NCI-H2227 treated with DMSO at 0.1 percent for 48 hours (cell line): ENCODE results near the gene CBLL2.
"Not testable (repeated sequence)": the region's sequence is repeated elsewhere in the genome, so short reads cannot be mapped to it uniquely, and the experiment has no call there.

ENCODE experiments used
- DNase-seq: peaks from one replicate; lab custom pipeline; 2025; lab: John Stamatoyannopoulos, UW

CBLL2 gene, protein sequence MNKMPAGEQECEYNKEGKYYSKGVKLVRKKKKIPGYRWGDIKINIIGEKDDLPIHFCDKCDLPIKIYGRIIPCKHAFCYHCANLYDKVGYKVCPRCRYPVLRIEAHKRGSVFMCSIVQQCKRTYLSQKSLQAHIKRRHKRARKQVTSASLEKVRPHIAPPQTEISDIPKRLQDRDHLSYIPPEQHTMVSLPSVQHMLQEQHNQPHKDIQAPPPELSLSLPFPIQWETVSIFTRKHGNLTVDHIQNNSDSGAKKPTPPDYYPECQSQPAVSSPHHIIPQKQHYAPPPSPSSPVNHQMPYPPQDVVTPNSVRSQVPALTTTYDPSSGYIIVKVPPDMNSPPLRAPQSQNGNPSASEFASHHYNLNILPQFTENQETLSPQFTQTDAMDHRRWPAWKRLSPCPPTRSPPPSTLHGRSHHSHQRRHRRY

DNA sequence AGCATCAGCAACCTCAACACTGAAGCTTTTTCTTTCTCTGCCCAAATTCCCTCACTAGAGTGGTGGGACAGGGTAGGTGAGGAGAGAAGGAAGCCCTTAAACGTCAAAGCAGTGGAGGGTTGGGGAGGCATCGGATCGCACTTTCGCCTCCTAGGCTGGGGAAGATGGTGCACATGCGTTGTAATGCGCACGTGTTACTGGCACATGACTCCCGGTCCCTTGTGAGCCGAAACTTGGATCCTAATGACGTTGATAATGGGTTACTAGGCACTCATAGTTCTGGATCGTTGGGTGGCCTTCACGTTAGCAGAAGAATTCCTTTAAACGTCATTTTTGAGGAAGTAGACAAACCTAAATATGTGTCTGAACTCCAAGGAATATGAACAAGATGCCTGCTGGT lies at the start of gene CBLL2:
CBLL2 (plus strand) TSS at position 301 of the 400 bp plus-strand sequence; CDS start at position 380, 79 bp downstream.
- no peak for DNase-seq

DNA sequence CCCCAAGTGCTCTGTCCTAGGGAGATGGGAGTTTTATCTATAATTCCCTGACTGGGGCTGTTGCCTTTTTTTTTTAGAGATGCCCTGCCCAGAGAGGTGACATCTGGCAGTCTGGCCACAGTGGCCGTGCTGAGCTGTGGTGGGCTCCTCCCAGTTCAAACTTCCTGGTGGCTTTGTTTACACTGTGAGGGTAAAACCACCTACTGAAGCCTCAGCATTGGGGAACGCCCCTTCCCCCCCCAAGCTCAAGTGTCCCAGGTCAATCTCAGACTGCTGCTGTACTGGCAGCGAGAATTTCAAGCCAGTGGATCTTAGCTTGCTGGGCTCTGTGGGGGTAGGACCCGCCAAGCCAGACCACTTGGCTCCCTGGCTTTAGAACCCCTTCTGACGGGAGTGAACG lies 38.3 kb upstream of the CBLL2 start:
- no peak for DNase-seq

DNA sequence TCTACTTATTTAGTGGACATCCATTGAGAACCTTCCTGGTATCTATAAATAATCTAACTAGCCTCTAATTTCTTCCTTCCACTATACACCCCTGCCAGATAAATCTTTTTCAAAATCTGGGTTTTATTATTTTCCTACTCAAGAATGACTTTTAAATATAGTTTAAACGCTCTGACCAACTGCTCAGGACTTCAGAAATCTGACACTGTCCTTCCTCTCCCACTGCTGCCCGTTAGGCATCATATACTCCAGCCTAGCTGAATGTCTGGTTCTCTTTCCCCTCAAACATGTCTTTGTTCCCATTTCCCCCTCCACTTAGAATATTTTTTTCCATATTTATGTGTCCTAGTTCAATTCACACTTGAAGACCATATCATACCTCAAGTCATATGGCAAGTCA lies 35.2 kb upstream of the CBLL2 start:
- no peak for DNase-seq

DNA sequence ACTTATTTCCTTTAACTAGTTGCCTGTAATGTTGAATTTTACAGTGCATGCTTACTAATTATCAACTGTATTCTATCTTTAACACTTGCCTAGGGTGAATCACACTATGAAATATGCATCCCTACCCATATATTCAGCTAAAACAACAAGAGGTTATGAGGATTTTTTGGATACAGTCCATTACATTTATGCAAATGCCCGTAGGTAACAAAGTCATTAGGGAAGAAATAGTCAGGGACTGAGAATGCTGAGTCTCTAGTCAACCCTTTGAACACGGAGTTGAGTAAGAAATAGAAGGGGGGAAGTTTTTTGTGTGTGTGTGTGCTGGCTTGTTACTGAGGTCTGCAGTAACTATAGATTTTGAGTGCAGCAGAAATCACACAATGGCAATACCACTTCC lies 26.1 kb upstream of the CBLL2 start:
- DNase-seq, result no peak

DNA sequence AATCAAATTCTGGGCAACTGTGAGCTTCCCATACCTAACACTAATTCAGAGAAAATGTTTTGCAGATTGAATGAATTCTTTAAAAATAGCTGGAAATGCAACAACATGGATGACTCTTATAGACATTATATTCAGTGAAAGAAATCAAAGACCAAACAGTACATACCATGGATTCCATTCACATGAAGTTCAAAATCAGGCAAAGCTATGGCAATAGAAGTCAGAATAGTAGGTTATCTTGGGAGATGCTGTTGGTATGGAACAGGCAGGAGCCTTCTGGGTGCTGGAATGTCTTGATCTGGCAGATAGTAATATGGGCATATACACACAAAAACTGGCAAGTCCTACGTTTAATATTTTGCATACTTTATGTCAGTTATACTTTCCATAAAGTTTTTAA lies 25.5 kb upstream of the CBLL2 start:
- DNase-seq, result no peak

DNA sequence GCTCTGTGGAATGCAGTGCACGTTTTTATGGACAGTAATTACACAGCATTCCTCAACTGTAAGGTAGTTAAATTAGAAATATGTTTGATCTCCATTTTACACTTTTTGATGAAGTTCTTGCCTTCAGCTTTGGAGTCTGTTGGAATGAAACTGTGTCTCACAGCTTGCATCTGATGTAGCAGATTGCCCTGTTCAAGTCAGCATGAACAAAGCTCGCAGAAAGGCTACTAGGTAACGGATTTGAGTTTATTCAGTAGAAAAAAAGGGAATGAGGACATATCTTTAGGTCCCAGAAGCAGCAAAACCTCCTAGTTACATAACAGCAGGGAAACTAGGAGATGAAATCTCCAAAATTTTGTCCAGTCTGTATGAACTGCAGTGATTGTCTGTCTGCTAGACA lies 24.3 kb upstream of the CBLL2 start:
- no peak for DNase-seq

DNA sequence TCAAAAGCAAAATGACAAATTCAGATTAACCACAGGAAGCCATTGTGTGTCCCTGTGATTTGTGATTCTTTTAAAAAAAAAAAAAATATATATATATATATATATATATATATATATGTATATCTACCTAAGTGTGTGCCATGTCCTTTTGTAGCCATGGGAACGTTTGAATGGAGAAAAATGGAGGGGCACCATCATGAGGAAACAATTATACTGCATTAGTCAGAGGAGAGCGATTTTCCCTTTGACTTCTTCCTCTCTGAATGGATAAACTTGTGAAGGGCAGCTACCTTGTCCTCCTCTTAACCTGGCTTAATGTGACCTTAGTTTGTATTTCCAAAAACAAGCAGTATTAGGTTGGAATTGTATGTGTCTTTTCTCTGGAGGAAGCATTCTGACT lies 23.3 kb upstream of the CBLL2 start:
- DNase-seq, result peak; percentile 2

DNA sequence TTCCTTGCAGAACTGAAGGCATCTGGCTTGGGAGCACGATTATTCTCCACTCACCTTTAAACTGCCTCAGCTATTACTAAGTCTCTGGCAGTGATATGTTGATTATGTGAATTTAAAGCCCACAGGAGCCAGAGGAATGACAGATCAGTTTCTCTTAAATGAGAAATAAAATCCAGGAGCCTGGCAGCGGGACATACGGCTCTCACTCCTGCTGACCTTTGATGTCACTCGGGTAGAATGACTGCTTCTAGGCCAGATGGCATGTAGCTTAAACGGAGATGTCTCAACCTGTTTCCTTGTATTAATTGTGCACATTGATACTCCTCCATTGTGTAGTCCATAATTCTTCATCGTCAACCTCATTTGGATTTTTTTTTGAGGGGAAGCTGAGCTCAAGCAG lies 4.0 kb upstream of the CBLL2 start:
- no peak for DNase-seq

DNA sequence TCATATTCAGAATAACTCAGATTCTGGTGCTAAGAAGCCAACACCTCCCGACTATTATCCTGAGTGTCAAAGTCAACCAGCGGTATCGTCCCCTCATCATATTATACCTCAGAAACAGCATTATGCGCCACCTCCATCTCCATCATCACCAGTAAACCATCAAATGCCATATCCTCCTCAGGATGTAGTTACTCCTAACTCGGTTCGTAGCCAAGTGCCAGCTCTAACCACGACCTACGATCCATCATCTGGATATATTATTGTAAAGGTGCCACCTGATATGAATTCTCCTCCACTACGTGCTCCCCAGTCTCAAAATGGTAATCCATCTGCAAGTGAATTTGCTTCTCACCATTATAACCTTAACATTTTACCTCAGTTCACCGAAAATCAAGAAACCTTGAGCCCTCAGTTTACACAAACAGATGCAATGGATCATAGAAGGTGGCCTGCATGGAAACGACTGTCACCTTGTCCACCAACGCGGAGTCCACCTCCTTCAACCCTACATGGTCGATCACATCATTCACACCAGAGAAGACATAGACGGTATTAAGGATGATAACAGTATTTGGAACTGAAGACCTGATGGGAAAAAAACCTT lies 1.1 kb downstream of the CBLL2 start:
- DNase-seq, result no peak

DNA sequence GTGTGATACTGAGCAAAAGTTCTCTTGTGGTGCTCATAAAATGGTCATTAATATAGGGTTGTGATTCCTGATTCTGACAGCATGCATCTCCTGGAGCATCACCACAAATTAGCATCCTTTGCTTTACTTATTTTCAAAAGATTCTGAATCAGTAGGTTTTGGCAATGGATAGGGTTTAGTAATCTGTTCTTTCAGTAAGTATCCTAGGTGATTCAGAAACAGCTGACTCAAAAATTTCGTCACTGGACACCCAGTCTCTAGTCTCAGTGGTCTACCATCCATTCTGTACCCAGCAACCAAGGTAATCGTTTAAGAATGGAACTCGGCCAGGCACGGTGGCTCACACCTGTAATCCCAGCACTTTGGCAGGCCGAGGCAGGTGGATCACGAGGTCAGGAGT lies 4.1 kb downstream of the CBLL2 start:
- no peak for DNase-seq

DNA sequence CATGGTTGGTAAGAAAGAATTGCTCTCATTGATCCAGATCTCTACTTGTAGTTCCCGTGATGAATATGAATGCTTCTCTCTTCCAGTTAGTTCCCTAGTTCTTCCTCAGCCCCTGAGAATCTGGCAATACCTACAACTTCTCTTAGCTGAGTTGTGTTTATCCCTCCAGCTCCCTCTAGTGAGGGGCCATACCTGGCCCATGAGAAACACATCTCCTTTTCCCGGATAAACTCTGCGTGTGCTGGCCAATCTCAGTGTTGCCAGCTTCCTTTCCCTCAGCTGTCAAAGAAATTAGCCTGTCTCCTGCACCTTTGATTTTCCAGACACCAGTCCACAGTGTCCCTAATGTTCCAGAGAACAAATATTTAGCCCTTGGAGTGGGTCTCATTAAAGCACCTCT lies 5.7 kb downstream of the CBLL2 start:
- DNase-seq, result no peak

DNA sequence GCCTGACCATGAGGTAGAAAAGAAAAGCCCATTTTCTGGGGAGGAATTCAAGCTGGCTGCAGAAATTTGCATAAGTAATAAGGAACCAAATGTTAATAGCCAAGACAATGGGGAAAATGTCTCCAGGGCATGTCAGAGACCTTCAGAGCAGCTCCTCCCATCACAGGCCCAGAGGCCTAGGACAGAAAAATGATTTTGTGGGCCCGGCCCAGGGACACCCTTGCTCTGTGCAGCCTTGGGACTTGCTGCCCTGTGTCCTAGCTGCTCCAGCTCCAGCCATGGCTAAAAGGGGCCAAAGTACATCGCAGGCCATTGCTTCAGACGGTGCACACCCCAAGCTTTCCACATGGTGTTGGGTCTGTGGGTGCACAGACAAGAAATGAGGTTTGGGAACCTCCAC lies 16.5 kb downstream of the CBLL2 start:
- DNase-seq, result not testable (repeated sequence)

DNA sequence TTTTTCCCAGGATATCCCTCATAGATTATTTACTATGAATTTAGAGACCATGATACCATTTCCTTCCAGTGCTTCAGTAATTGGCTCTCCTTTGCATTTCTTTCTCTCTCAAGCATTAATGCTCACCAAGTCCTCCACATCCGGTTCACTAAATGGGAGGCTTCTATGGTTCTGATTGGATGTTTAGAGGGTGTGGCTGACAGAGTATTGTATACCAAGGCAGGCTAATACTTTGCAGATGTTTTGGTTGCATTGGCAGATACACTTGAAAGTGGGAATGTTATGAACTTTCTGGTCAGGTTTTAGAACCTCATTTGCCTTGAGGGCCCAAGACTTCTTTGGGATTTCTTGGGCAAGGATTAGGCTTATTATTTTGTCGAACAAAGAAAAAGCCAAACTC lies 24.2 kb downstream of the CBLL2 start:
- DNase-seq, result no peak

DNA sequence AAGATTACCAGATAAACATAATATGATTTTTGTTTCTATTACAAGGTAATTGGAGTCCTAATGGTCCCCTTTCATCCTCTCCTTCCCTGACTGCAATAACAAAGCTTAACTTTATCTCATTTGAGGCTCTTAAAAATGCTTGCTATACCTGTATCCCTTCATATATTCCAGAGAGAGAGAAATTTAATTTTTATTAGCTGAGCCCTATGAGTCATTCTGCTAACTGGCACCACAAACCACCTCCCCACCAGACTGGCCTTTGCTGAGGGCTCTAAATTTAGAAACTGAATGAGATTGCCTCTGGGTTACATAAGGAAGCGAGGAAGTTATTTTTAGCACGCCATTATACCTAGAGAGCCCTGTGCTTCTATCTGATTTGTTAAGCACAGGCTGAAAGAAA lies 27.4 kb downstream of the CBLL2 start:
- peak; percentile 83 for DNase-seq

DNA sequence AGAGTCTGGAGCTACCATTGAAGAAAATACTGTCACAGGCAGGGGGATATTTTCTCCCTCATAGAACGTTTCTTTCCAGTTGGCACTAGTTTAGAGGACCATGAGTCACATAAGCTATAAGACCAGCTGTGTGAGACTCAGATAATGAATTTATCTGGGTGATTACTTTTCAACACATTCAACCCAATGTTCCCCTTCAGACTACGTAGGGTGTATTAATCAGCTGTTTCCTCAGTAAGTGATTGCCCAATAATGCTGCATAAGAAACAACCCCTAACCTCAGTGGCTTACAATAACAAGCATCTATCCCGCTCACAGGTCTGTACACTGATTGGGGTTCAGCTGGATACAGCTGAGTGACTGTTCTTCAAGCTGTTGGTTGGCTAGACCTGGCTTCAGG lies 38.1 kb downstream of the CBLL2 start:
- no peak for DNase-seq

DNA sequence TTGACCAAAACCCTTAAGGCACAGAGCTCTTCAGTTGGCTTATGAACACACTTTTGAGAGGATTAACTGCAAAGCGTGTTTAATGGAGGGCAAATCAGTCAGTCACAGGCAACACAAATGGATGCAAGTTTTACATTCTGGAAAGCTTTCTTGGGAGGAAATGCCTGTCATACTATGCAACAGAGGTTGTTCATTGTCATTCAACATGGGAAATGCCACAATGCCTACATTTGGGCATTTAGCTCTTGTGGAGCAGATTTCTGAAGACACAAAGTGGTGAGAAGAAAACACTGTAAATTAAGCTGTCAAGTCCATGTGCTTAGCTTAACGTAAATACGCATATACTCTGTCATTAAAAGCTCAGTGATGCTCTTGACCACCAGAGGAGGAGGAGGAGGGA lies 41.1 kb downstream of the CBLL2 start:
- DNase-seq, result no peak

DNA sequence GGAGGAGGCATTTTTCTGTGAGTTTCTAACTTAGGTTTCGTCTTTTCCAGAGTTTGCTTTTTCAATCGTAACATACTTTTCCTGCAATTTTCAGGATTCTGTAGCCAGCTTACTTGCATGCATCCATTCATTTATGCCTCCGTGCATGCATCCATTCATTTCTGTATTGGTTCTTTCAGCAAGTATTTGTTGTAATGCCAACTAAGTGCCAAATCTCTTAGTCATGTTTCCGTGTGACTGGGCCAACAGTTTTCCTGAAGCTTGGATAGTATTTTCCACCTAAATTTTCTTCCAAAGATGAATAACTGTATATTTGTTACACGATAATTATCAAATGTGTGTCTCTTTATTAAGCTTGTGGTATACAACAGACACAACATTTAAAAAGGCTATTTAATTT lies 41.5 kb downstream of the CBLL2 start:
- DNase-seq, result no peak

DNA sequence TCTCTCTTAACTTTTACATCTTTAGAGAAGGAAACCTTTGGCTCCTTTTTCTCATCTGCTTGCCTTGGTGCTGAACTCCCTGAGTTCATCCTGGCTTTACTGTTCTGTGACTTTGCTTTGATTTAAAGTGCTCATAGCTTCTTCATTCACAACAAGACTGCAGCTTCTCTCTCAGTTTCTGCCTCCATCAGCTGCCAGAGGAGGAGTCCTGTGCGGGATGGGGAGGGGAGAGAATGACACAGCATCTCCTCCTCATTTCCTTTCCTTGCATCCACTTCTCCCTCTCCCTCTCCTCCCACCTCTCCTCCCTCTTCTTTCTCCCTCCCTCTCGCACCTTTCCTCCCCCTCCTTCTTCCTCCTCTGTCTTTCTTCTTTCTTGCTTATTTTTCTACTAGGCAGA lies 42.0 kb downstream of the CBLL2 start:
- no peak for DNase-seq

DNA sequence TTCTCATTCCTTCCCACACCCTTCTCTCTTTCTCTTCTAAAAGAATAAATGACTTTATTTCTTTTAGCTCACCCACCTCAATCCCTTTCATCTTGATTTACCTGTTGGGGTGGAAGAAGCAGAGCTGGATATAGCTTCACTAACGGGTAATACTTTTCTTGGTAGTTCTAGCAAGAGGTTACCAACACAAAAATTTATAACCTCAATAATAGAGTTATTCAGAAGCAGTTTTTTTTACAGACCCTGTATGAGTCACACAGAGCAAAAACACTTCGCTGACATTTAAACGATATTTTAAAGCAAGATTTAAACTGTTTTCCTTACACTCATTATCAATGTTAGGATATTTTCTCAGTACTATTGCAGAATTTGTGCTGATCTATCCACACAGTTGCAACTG lies 42.4 kb downstream of the CBLL2 start:
- DNase-seq, result no peak

DNA sequence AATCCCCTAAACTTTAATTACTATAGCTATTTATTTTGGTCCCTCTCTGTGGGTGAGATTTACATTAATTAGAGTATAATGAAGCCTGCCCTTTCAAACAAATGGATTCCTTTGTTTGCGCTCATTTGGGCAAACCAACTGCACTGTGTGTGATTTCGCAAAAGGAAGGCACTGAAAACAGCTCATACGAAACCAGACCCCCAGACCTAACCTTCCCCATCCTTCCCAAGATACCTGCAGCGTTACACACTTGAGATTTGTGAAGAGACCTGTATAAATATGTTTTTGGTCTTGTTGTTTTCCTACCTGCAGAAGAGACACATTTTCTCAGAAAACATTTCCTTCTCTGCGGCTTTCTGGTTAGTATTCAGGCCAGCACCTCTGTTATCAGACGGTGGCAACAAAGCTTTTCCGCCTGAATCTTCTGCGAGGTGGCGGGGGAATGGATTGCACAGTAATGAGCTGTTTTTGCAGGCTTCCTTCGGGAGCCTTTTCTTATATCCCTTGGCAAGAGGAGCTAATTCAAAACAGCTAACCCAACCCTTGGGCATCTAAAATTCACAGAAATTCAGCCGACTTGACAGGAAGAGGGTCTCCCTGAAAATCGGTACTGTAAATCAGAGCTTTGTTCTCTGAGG lies 47.6 kb downstream of the CBLL2 start:
- no peak for DNase-seq

DNA sequence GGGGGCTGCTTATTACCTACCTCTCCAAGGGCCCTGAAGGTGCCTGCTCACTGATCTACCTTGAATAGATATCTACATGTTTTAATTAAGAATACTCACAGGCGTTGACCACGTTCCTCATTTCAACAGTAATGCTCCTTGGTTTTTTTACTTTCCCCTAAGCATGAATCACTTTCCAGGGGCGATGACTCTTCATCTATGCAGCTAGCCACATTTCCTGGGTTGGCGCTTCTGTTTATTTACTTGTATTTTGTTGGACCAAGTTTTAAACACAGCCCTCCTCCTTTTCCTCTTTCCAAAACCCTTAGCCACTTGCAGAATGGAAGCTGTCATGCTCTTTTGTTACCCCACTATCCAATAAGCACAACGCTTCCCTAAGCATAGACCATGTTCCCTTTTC lies 50.8 kb downstream of the CBLL2 start:
- no peak for DNase-seq
